H9 (cell line): ENCODE data around the gene DUOXA1. TPM values are rescaled to one million over a fixed set of nuclear protein-coding genes. Genes with fewer than 3 reads are reported as not detected.

Source experiments
- DNase-seq: peaks from one replicate; pipeline ENCODE4 v3.0.0-alpha.2; 2017
- H2AFZ ChIP-seq: one replicate; pipeline ENCODE4 v1.6.1; 2013; ENCODE audit warnings: mild to moderate bottlenecking, low read length, control low read depth, moderate library complexity
- H2AK5ac ChIP-seq: 2 replicates; pipeline ENCODE4 v1.6.1; 2013; ENCODE audit warnings: low read length, control low read depth, mixed read lengths; ENCODE audit not compliant: insufficient read length
- H2BK120ac ChIP-seq: one replicate; pipeline ENCODE4 v1.6.1; 2013; ENCODE audit warnings: low read depth, mild to moderate bottlenecking, low read length, control low read depth, inconsistent platforms; ENCODE audit not compliant: poor library complexity, severe bottlenecking
- H2BK12ac ChIP-seq: 2 replicates; pipeline ENCODE4 v1.6.1; 2013; ENCODE audit warnings: low read length, control low read depth, mixed read lengths, low read depth; ENCODE audit not compliant: insufficient read length
- H2BK15ac ChIP-seq: 2 replicates; pipeline ENCODE4 v1.6.1; 2013; ENCODE audit warnings: low read depth, low read length, control low read depth
- H2BK20ac ChIP-seq: one replicate; pipeline ENCODE4 v1.6.1; 2013; ENCODE audit warnings: low read depth, mild to moderate bottlenecking, low read length, control low read depth, inconsistent platforms; ENCODE audit not compliant: poor library complexity, severe bottlenecking
- H2BK5ac ChIP-seq: 2 replicates; pipeline ENCODE4 v1.6.1; 2013; ENCODE audit warnings: low read length, control low read depth, mixed read lengths; ENCODE audit not compliant: insufficient read length
- H3K14ac ChIP-seq: 2 replicates; pipeline ENCODE4 v1.6.1; 2013; ENCODE audit warnings: low read length, control low read depth; ENCODE audit not compliant: insufficient read depth
- H3K18ac ChIP-seq: 2 replicates; pipeline ENCODE4 v1.6.1; 2013; ENCODE audit warnings: low read depth, mild to moderate bottlenecking, mixed read lengths, low read length, control low read depth; ENCODE audit not compliant: insufficient read length
- H3K23ac ChIP-seq: 2 replicates; pipeline ENCODE4 v1.6.1; 2013; ENCODE audit warnings: low read length, control low read depth, mixed read lengths, low read depth; ENCODE audit not compliant: insufficient read length
- H3K23me2 ChIP-seq: 2 replicates; pipeline ENCODE4 v1.6.1; 2013; ENCODE audit warnings: low read depth, mild to moderate bottlenecking, mixed read lengths, low read length, control low read depth; ENCODE audit not compliant: insufficient read length, poor library complexity, severe bottlenecking
- H3K27ac ChIP-seq: 2 replicates; pipeline ENCODE4 v1.5.1; 2013; ENCODE audit warnings: low read length, control low read depth, mixed read lengths, low read depth; ENCODE audit not compliant: insufficient read length
- H3K27me3 ChIP-seq: 2 replicates; pipeline ENCODE4 v1.6.1; 2013; ENCODE audit warnings: low read length, control low read depth, inconsistent platforms; ENCODE audit not compliant: insufficient read depth
- H3K4ac ChIP-seq: 2 replicates; pipeline ENCODE4 v1.6.1; 2013; ENCODE audit warnings: low read depth, mild to moderate bottlenecking, control low read depth, inconsistent platforms, low read length, moderate library complexity
- H3K4me1 ChIP-seq: 2 replicates; pipeline ENCODE4 v1.6.1; 2013; ENCODE audit warnings: low read length, control low read depth, inconsistent platforms; ENCODE audit not compliant: insufficient read depth
- H3K4me2 ChIP-seq: 2 replicates; pipeline ENCODE4 v1.6.1; 2013; ENCODE audit warnings: low read length, control low read depth, mixed read lengths; ENCODE audit not compliant: insufficient read length, insufficient read depth
- H3K56ac ChIP-seq: 2 replicates; pipeline ENCODE4 v1.6.1; 2013; ENCODE audit warnings: low read depth, mild to moderate bottlenecking, mixed read lengths, low read length, control low read depth; ENCODE audit not compliant: insufficient read length
- H3K79me1 ChIP-seq: 2 replicates; pipeline ENCODE4 v1.6.1; 2013; ENCODE audit warnings: low read depth, mild to moderate bottlenecking, moderate library complexity, low read length, control low read depth, inconsistent platforms; ENCODE audit not compliant: insufficient read depth, poor library complexity, severe bottlenecking
- H3K79me2 ChIP-seq: 2 replicates; pipeline ENCODE4 v1.6.1; 2013; ENCODE audit warnings: low read length, control low read depth, inconsistent platforms; ENCODE audit not compliant: insufficient read depth
- H3K9ac ChIP-seq: 2 replicates; pipeline ENCODE4 v1.6.1; 2013; ENCODE audit warnings: low read length, control low read depth, mixed read lengths; ENCODE audit not compliant: insufficient read length; ENCODE audit errors: extremely low read depth
- H3K9me3 ChIP-seq: one replicate; pipeline ENCODE4 v1.6.1; 2013; ENCODE audit warnings: low read depth, low read length, inconsistent platforms; ENCODE audit not compliant: control insufficient read depth
- H3T11ph ChIP-seq: one replicate; pipeline ENCODE4 v1.6.1; 2013; ENCODE audit warnings: mild to moderate bottlenecking, low read length, control low read depth, inconsistent platforms
- H4K20me1 ChIP-seq: one replicate; pipeline ENCODE4 v1.6.1; 2013; ENCODE audit not compliant: control insufficient read depth, insufficient read length, insufficient read depth
- H4K5ac ChIP-seq: 2 replicates; pipeline ENCODE4 v1.6.1; 2013; ENCODE audit warnings: low read depth, mild to moderate bottlenecking, mixed read lengths, low read length, control low read depth; ENCODE audit not compliant: insufficient read length
- H4K8ac ChIP-seq: replicated peaks from 2 replicates; pipeline ENCODE4 v1.6.1; 2013; ENCODE audit warnings: low read length, control low read depth, mixed read lengths, low read depth; ENCODE audit not compliant: insufficient read length
- H4K91ac ChIP-seq: 2 replicates; pipeline ENCODE4 v1.6.1; 2013; ENCODE audit warnings: low read depth, mild to moderate bottlenecking, moderate library complexity, mixed read lengths, low read length, control low read depth; ENCODE audit not compliant: insufficient read length
- H3K27ac Mint-ChIP-seq, 3 experiments: 2 replicates in 2 of 3; 3 replicates in 1 of 3; pipeline ENCODE4 v1.8.0; 2020 to 2021; ENCODE audit warnings: mixed read lengths in 3 of 3, mild to moderate bottlenecking in 1 of 3, moderate library complexity in 1 of 3
- H3K27me3 Mint-ChIP-seq: 2 replicates; pipeline ENCODE4 v1.8.0; 2021; ENCODE audit warnings: low read depth, mild to moderate bottlenecking, moderate library complexity, mixed read lengths
- H3K36me3 Mint-ChIP-seq, 3 experiments: 2 replicates in 2 of 3; 3 replicates in 1 of 3; pipeline ENCODE4 v1.8.0; 2020 to 2021; ENCODE audit warnings: low read depth in 3 of 3, mixed read lengths in 3 of 3; ENCODE audit not compliant: insufficient read depth in 1 of 3
- H3K4me1 Mint-ChIP-seq, 2 experiments: 2 replicates each; pipeline ENCODE4 v1.8.0; 2020; ENCODE audit warnings: mixed read lengths in 2 of 2
- H3K4me3 Mint-ChIP-seq, 2 experiments: 2 replicates in 1 of 2; 3 replicates in 1 of 2; pipeline ENCODE4 v1.8.0; 2020 to 2021; ENCODE audit warnings: mild to moderate bottlenecking in 2 of 2, mixed read lengths in 2 of 2, moderate library complexity in 1 of 2
- H3K9me3 Mint-ChIP-seq, 2 experiments: 2 replicates in 1 of 2; 3 replicates in 1 of 2; pipeline ENCODE4 v1.8.0; 2020; ENCODE audit warnings: mild to moderate bottlenecking in 2 of 2, mixed read lengths in 2 of 2, moderate library complexity in 1 of 2
- WGBS: extraction: QIAGEN DNeasy Blood & Tissue Kit; methylation state at CpG from one replicate; pipeline ENCODE4 v1.1.7; 2013; ENCODE audit warnings: missing lambda C conversion rate, low lambda C conversion rate, mixed read lengths; ENCODE audit not compliant: insufficient read length; ENCODE audit errors: extremely low coverage; 5-methylcytosine and 5-hydroxymethylcytosine counted together
- total RNA-seq: library from RNA; stranded (reverse); gene quantifications from 2 replicates; pipeline ENCODE4 v1.2.1, GENCODE V29; 2021
- TF ChIP-seq, protein P1 (sequence below): fragments of 200-600 bp; sonication (generic); conservative IDR thresholded peaks from 3 replicates; pipeline ENCODE4 v1.8.0; 2021; ENCODE audit warnings: antibody characterized with exemption, mild to moderate bottlenecking

The DUOXA1 gene
- total RNA-seq, 1 experiment from 2014 or later: 1.2 TPM

DNA sequence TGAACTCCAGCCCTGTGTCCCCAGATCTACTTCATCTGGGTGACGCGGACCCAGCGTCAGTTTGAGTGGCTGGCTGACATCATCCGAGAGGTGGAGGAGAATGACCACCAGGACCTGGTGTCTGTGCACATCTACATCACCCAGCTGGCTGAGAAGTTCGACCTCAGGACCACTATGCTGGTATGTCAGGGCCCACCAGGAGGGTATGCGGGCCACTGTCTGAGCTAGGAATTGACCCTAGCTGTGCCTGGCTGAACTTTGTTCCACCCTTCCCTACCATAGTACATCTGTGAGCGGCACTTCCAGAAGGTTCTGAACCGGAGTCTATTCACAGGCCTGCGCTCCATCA, 33.8 kb upstream of the DUOXA1 start:
- no peak overlapping the region for H2BK120ac ChIP-seq
- H2BK20ac ChIP-seq: no peak overlapping the region

More for the DNA sequence above, 33.8 kb upstream of the DUOXA1 start:
- H3K23ac ChIP-seq: no peak overlapping the region
- H3K79me1 ChIP-seq: no peaks in the 10 kb centered on the region
- H3K9me3 ChIP-seq: no peaks in the 10 kb centered on the region
- Mint-ChIP-seq H3K4me1 (peaks cover 19 to 29% of the 10 kb centered on the region in 2 experiments), H3K27ac (no peak overlapping the region), H3K9me3 (no peaks in the 10 kb centered on the region; a peak in 1 of 5 replicates), H3K36me3 (peaks cover 0 to 3% (median 2%) of the 10 kb centered on the region in 3 experiments; a peak in 3 of 7 replicates), H3K4me3 (0 out of 5 replicates have a peak overlapping the region, but pooled peaks of 1 of the 2 experiments have one; percentile 22), H3K27me3 (peaks cover 13% of the 10 kb centered on the region; the same call in 1 of the 2 replicates)
- no peaks in the 10 kb centered on the region for H3K4me1 ChIP-seq
- no peak overlapping the region for H2AFZ ChIP-seq
- H3K4ac ChIP-seq: no peak overlapping the region
- no peaks in the 10 kb centered on the region for H3K27me3 ChIP-seq
- H2BK5ac ChIP-seq: no peak overlapping the region
- no peak overlapping the region for H2AK5ac ChIP-seq
- H3K14ac ChIP-seq: no peak overlapping the region
- H3K4me2 ChIP-seq: no peak overlapping the region
- H4K8ac ChIP-seq: no peak overlapping the region
- no peak overlapping the region for H3K9ac ChIP-seq
- no peak overlapping the region for H3K56ac ChIP-seq
- TF ChIP-seq, protein P1, sequence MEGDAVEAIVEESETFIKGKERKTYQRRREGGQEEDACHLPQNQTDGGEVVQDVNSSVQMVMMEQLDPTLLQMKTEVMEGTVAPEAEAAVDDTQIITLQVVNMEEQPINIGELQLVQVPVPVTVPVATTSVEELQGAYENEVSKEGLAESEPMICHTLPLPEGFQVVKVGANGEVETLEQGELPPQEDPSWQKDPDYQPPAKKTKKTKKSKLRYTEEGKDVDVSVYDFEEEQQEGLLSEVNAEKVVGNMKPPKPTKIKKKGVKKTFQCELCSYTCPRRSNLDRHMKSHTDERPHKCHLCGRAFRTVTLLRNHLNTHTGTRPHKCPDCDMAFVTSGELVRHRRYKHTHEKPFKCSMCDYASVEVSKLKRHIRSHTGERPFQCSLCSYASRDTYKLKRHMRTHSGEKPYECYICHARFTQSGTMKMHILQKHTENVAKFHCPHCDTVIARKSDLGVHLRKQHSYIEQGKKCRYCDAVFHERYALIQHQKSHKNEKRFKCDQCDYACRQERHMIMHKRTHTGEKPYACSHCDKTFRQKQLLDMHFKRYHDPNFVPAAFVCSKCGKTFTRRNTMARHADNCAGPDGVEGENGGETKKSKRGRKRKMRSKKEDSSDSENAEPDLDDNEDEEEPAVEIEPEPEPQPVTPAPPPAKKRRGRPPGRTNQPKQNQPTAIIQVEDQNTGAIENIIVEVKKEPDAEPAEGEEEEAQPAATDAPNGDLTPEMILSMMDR: no peak
- no peaks in the 10 kb centered on the region for H3K79me2 ChIP-seq
- H3T11ph ChIP-seq: no peak overlapping the region
- H2BK12ac ChIP-seq: no peak overlapping the region
- no peak overlapping the region for H3K27ac ChIP-seq
- no peaks in the 10 kb centered on the region for H3K23me2 ChIP-seq
- H4K5ac ChIP-seq: no peak overlapping the region
- H2BK15ac ChIP-seq: no peak overlapping the region
- WGBS: no CpG with 5 or more reads among the region's 9 CpGs
- no peak overlapping the region for H3K18ac ChIP-seq
- DNase-seq: no peak
- no peak overlapping the region for H4K91ac ChIP-seq
- H4K20me1 ChIP-seq: no peaks in the 10 kb centered on the region
